NCI-H1417 (cell line): ENCODE data around the gene BBLN.
"Not testable (repeated sequence)": the region's sequence is repeated elsewhere in the genome, so short reads cannot be mapped to it uniquely, and the experiment has no call there.

Experiments
- DNase-seq, 3 experiments: peaks; one replicate each; lab custom pipeline; 2025; lab: John Stamatoyannopoulos, UW

BBLN gene

DNA sequence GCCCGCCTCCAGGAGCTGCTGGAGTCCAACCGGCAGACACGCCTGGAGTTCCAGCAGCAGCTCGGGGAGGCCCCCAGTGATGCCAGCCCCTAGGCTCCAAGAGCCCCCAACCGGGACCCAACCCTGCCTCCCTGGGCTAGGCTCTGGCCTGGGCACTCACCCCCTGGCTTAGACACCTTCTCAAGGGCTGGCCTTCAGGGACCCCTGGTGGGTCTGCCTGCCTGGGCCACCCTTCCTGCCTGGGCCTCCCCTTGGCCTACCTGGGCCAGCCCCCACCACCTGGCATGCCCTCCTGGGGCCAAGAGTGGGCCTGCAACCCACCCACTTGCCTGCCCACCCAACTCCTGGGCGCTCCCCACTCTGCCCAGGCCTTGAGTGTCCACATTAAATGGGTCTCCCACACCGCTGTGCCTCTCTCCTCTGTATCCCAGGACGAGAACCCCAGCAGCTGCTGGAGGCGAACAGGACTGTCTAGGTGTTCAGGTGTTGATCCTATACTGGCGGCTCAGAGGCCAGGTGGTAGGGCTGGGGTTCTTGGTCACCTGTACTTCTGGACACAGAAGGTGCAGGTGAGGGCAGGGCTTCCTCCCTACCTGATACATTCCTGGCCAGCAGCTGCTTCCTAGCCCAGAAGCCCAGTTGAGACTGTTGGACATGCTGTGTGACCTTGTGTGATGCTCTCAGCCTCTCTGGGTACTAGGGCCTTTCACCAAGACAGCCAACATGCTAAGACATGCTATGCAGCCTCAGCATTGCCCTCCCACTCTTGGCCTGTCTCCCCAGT lies 3.6 kb downstream of the BBLN start:
- no peak for DNase-seq

GRCh38 chr9:128164307-128164885 lies 4.3 kb downstream of the BBLN start:
- no peak for DNase-seq

DNA sequence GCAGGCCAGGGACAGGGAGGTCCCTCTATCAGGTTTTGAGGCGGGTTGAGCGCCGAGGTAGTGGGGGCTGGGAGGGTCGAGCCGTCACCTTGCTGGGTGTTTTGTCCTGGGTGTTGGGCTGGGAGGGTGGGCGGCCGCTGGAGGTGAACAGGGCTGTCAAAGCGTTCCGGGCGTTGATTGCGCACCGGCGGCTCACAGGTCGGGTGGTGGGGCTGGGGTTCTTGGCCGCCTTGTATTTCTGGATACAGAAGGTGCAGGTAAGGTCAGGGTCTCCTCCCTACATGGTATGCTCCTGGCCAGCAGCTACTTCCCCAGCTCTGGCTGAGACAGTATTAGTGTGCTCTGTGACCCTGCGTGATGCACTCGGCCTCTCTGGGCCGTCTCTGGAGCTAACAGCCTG lies 6.1 kb downstream of the BBLN start:
- DNase-seq = no peak

DNA sequence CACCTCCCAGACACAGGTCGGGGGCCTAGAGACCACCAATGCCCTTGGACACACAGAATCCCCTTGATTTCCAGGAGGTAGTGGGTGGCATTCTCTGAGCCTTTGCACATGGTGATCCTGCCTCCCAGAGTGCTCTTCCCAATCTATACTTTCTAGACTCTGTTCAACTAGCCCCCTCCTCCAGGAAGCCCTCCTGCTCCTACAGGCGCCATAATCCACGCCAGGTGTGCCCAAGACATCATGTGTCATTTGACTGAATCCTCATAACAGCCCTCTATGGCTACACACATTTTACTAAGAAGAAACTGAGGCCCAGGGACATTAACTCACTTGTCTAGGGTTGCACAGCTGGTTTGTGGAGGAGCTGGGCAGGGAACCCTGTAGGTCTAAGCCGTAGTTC lies 7.1 kb downstream of the BBLN start:
- DNase-seq = no peak

- no peak for DNase-seq
Measured at GRCh38 chr9:128168731-128169308, 8.8 kb downstream of the BBLN start.

GRCh38 chr9:128169492-128169891 lies 9.4 kb downstream of the BBLN start:
- no peak for DNase-seq

GRCh38 chr9:128169925-128170324 lies 9.9 kb downstream of the BBLN start:
- no peak for DNase-seq

GRCh38 chr9:128174062-128174461 lies 14.0 kb downstream of the BBLN start:
- no peak for DNase-seq

DNA sequence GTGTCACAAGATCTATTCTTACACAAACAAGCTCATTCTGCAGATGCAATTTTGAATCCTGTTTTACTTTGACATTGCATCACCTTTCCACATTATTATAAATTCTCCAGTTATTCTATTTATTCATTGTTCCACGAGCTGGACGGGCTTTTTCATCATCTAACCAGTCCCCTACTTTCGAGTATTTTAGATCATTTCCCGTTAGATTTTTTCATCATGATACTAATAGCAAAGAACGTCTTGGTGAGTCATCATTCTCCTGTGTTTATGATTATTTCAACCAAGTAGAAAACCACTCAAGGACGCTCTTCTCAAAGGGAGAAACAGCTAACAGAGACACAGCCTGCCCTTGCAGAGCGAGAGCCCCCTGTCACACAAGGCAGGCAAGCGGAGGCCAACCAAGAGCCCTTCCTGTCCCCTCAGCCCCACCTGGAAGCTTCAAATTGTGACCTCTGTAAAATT lies 15.1 kb downstream of the BBLN start:
- no peak for DNase-seq

GRCh38 chr9:128175726-128176125 lies 15.7 kb downstream of the BBLN start:
- no peak for DNase-seq

- DNase-seq = no peak
Measured at GRCh38 chr9:128178806-128179431, 18.9 kb downstream of the BBLN start.

DNA sequence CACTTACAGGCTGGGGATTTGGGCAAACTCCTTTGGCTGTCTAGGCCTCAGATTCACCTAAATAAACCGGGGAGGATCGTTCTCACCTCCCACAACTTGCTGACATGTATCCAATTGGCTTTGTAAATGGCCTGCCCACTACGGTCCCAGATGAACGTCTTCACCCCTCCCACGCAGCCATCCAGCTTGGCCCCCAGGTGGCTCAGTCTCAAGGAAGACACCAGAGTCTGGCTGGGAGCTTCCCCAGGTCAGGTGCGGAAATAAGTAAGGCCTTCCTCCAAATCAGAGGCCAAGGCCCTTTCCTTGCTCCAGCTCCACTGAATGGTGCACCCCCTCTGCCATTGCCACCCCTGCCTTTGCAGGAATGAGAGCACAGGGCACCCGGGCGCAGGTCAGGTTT lies 19.9 kb downstream of the BBLN start:
- DNase-seq = no peak

GRCh38 chr9:128180447-128180846 lies 20.4 kb downstream of the BBLN start:
- no peak for DNase-seq

DNA sequence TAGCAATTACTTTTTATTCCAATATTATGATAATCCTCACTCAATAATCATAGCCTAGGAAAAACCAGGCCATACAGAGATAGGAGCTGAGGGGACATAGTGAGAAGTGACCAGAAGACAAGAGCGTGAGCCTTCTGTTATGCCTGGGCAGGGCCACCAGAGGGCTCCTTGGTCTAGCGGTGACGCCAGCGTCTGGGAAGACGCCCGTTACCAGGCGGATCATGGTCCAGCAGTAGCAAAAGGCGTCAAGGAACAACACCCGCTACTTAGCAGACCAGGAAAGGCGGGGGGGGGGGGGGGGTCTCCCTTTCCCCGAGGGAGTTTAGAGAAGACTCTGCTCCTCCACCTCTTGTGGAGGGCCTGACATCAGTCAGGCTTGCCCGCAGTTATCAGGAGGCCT lies 21.4 kb downstream of the BBLN start:
- DNase-seq = not testable (repeated sequence)

- DNase-seq = no peak
Measured at GRCh38 chr9:128182893-128183588, 23.0 kb downstream of the BBLN start.

GRCh38 chr9:128185979-128186965 lies 26.2 kb downstream of the BBLN start:
- DNase-seq = no peak

- DNase-seq = no peak
Measured at GRCh38 chr9:128187361-128187760, 27.3 kb downstream of the BBLN start.

GRCh38 chr9:128188209-128188608 lies 28.1 kb downstream of the BBLN start:
- DNase-seq = no peak

- no peak for DNase-seq
Measured at GRCh38 chr9:128190013-128190412, 29.9 kb downstream of the BBLN start.

GRCh38 chr9:128190516-128191405 lies 30.7 kb downstream of the BBLN start:
- DNase-seq = peak in 1 of 3 experiments; percentile 57
